ENCODE measurements around the gene NNMT.

DNA sequence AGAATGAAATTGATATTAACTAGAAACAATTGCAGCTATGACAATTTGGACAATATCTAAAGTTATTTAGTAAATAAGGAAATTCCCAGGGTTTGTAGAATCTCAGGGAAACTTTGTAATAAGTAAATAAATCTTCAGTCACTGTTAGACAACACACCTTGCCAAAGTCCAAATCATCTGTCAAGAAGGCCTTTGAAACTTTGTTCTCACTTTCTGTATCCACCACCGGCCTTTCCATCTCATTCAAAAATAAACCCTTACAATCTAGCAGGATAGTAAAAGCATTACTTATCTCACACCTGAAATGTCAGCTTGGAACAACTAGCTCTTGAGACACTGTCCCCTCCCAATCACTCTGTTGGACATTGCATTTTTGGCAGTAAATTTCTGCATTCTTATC is 7.9 kb downstream of the NNMT start:
- TF ChIP-seq POLR2AphosphoS5 (IDR thresholded peaks at IDR 0.05; ENCODE audit: low read depth, low read length), result no peak
- no peak for TF ChIP-seq SIN3A (IDR thresholded peaks at IDR 0.05; ENCODE audit: borderline replicate concordance, insufficient read depth, low read length)
- TF ChIP-seq REST (IDR thresholded peaks at IDR 0.05; ENCODE audit: insufficient read depth in 1 of 2, low read depth in 2 of 2, low read length in 2 of 2), result no peak

All from PFSK-1 (cell line).